SK-N-SH treated with all-trans-retinoic acid at 6 μM for 48 hours (cell line): ENCODE measurements around the gene TIMM10.

Source experiments
- ATAC-seq: fragments of 200-7000 bp; cut with Tn5 transposase; 3 replicates; pipeline ENCODE4 v1.9.1; 2020; ENCODE audit warnings: mild to moderate bottlenecking, moderate library complexity
- ARNTL ChIP-seq: fragments of 450-650 bp; formaldehyde crosslinking; IDR thresholded peaks from 2 replicates; pipeline ENCODE4 v1.5.0; 2020; ENCODE audit warnings: low read depth, mild to moderate bottlenecking, moderate library complexity, borderline replicate concordance
- BACH2 ChIP-seq: fragments of 250-450 bp; sonication (Bioruptor Pico); IDR thresholded peaks from 2 replicates; pipeline ENCODE4 v1.9.0; 2021; ENCODE audit warnings: mild to moderate bottlenecking, borderline replicate concordance
- CREB5 ChIP-seq: fragments of 250-450 bp; sonication (Bioruptor Pico); IDR thresholded peaks from 2 replicates; pipeline ENCODE4 v1.5.1; 2020; ENCODE audit warnings: low read depth, mild to moderate bottlenecking, moderate library complexity
- CSDC2 ChIP-seq: fragments of 250-450 bp; sonication (Bioruptor Pico); IDR thresholded peaks from 2 replicates; pipeline ENCODE4 v1.5.0; 2020; ENCODE audit warnings: mild to moderate bottlenecking, moderate library complexity
- ESRRG ChIP-seq: fragments of 250-450 bp; sonication (Bioruptor Pico); IDR thresholded peaks from 2 replicates; pipeline ENCODE4 v1.6.1; 2021; ENCODE audit warnings: mild to moderate bottlenecking
- GLIS3 ChIP-seq: fragments of 250-450 bp; sonication (Bioruptor Pico); IDR thresholded peaks from 2 replicates; pipeline ENCODE4 v1.5.0; 2020; ENCODE audit warnings: mild to moderate bottlenecking, moderate library complexity
- OSR1 ChIP-seq: fragments of 250-450 bp; sonication (Bioruptor Pico); IDR thresholded peaks from 2 replicates; pipeline ENCODE4 v1.8.0; 2022; ENCODE audit warnings: moderate library complexity, mild to moderate bottlenecking, inconsistent platforms
- PPARA ChIP-seq: fragments of 250-450 bp; sonication (Bioruptor Pico); IDR thresholded peaks from 2 replicates; pipeline ENCODE4 v1.5.0; 2020; ENCODE audit warnings: mild to moderate bottlenecking, borderline replicate concordance
- RARB ChIP-seq: fragments of 250-450 bp; sonication (Bioruptor Pico); IDR thresholded peaks from 2 replicates; pipeline ENCODE4 v1.8.0; 2021; ENCODE audit warnings: mild to moderate bottlenecking, moderate library complexity
- SNAI2 ChIP-seq: fragments of 250-450 bp; sonication (Bioruptor Pico); IDR thresholded peaks from 2 replicates; pipeline ENCODE4 v1.5.0; 2020; ENCODE audit warnings: mild to moderate bottlenecking, moderate library complexity
- TCF4 ChIP-seq: fragments of 250-450 bp; sonication (Bioruptor Pico); IDR thresholded peaks from 2 replicates; pipeline ENCODE4 v1.8.0; 2021; ENCODE audit warnings: mild to moderate bottlenecking, moderate library complexity, borderline replicate concordance
- TOX ChIP-seq: fragments of 250-450 bp; sonication (Bioruptor Pico); IDR thresholded peaks from 2 replicates; pipeline ENCODE4 v1.8.0; 2021; ENCODE audit warnings: mild to moderate bottlenecking, moderate library complexity, borderline replicate concordance
- ZC3H10 ChIP-seq: fragments of 250-450 bp; sonication (Bioruptor Pico); IDR thresholded peaks from 2 replicates; pipeline ENCODE4 v1.5.1; 2021; ENCODE audit warnings: mild to moderate bottlenecking, moderate library complexity
- ZFP3 ChIP-seq: fragments of 250-450 bp; sonication (Bioruptor Pico); IDR thresholded peaks from 2 replicates; pipeline ENCODE4 v1.5.0; 2020; ENCODE audit warnings: mild to moderate bottlenecking, moderate library complexity
- ZFP30 ChIP-seq: fragments of 450-650 bp; formaldehyde crosslinking; IDR thresholded peaks from 2 replicates; pipeline ENCODE4 v1.5.0; 2022; ENCODE audit warnings: mild to moderate bottlenecking, moderate library complexity
- ZNF565 ChIP-seq: fragments of 450-650 bp; formaldehyde crosslinking; conservative IDR thresholded peaks from 2 replicates; pipeline ENCODE4 v1.5.0; 2020; ENCODE audit warnings: low read depth, mild to moderate bottlenecking, moderate library complexity
- ZNF70 ChIP-seq: fragments of 450-650 bp; formaldehyde crosslinking; IDR thresholded peaks from 2 replicates; pipeline ENCODE4 v1.5.0; 2020; ENCODE audit warnings: mild to moderate bottlenecking, moderate library complexity
- TF ChIP-seq, protein P1 (sequence below): fragments of 250-450 bp; sonication (Bioruptor Pico); IDR thresholded peaks from 2 replicates; pipeline ENCODE4 v1.5.1; 2021; ENCODE audit warnings: mild to moderate bottlenecking, moderate library complexity
- TF ChIP-seq, protein P2 (sequence below): fragments of 250-450 bp; sonication (Bioruptor Pico); IDR thresholded peaks from 2 replicates; pipeline ENCODE4 v1.8.0; 2020; ENCODE audit warnings: mild to moderate bottlenecking, moderate library complexity, borderline replicate concordance
- TF ChIP-seq, protein P3 (sequence below): fragments of 250-450 bp; sonication (Bioruptor Pico); IDR thresholded peaks from 2 replicates; pipeline ENCODE4 v1.5.0; 2020; ENCODE audit warnings: mild to moderate bottlenecking, moderate library complexity
- TF ChIP-seq, protein P4 (sequence below): fragments of 250-450 bp; sonication (Bioruptor Pico); IDR thresholded peaks from 2 replicates; pipeline ENCODE4 v1.8.0; 2021; ENCODE audit warnings: low read depth, mild to moderate bottlenecking, moderate library complexity, borderline replicate concordance

The TIMM10 gene

GRCh38 chr11:57542582-57542981 lies 12.0 kb upstream of the TIMM10 start:
- no peak for TF ChIP-seq TOX (CRISPR knock-in tag)
- no peak for TF ChIP-seq PPARA (CRISPR knock-in tag)
- no peak for TF ChIP-seq ZFP30 (CRISPR knock-in tag)
- no peak for TF ChIP-seq RARB
- TF ChIP-seq, protein P1, sequence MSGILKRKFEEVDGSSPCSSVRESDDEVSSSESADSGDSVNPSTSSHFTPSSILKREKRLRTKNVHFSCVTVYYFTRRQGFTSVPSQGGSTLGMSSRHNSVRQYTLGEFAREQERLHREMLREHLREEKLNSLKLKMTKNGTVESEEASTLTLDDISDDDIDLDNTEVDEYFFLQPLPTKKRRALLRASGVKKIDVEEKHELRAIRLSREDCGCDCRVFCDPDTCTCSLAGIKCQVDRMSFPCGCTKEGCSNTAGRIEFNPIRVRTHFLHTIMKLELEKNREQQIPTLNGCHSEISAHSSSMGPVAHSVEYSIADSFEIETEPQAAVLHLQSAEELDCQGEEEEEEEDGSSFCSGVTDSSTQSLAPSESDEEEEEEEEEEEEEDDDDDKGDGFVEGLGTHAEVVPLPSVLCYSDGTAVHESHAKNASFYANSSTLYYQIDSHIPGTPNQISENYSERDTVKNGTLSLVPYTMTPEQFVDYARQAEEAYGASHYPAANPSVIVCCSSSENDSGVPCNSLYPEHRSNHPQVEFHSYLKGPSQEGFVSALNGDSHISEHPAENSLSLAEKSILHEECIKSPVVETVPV (CRISPR knock-in tag) = no peak
- no peak for TF ChIP-seq SNAI2 (CRISPR knock-in tag)
- TF ChIP-seq OSR1 (CRISPR knock-in tag) = no peak
- TF ChIP-seq BACH2 (CRISPR knock-in tag) = no peak
- TF ChIP-seq ZNF565 (CRISPR knock-in tag) = no peak
- TF ChIP-seq ARNTL (CRISPR knock-in tag) = no peak
- TF ChIP-seq, protein P2, sequence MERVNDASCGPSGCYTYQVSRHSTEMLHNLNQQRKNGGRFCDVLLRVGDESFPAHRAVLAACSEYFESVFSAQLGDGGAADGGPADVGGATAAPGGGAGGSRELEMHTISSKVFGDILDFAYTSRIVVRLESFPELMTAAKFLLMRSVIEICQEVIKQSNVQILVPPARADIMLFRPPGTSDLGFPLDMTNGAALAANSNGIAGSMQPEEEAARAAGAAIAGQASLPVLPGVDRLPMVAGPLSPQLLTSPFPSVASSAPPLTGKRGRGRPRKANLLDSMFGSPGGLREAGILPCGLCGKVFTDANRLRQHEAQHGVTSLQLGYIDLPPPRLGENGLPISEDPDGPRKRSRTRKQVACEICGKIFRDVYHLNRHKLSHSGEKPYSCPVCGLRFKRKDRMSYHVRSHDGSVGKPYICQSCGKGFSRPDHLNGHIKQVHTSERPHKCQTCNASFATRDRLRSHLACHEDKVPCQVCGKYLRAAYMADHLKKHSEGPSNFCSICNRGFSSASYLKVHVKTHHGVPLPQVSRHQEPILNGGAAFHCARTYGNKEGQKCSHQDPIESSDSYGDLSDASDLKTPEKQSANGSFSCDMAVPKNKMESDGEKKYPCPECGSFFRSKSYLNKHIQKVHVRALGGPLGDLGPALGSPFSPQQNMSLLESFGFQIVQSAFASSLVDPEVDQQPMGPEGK (CRISPR knock-in tag) = no peak
- ATAC-seq = no peak

DNA sequence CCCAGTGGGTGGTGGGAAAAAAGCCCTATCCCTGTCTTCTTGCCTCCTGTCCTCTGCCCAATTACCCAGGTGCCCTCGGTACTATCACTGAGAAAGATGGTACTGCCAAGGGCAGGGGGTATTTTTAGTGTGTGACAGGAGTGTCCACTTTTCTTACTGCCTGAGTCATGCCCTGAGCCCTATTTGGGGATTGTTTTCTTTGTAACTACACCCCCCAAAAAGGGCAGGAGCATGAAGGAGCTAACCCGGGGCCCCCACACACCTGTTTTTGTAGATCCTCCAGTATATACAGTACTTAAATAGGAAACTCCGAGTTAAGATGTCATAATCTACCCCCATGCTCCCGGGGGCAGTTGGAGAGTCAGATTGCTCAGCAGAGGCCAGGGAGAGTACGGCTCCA lies 10.6 kb upstream of the TIMM10 start:
- ATAC-seq = no peak
- TF ChIP-seq RARB (no peak), TCF4 (CRISPR knock-in tag) (no peak), CSDC2 (CRISPR knock-in tag) (no peak), OSR1 (CRISPR knock-in tag) (no peak), PPARA (CRISPR knock-in tag) (no peak), ARNTL (CRISPR knock-in tag) (no peak), CREB5 (no peak), ZC3H10 (CRISPR knock-in tag) (no peak)
- TF ChIP-seq, all 23 proteins: peak for 0

DNA sequence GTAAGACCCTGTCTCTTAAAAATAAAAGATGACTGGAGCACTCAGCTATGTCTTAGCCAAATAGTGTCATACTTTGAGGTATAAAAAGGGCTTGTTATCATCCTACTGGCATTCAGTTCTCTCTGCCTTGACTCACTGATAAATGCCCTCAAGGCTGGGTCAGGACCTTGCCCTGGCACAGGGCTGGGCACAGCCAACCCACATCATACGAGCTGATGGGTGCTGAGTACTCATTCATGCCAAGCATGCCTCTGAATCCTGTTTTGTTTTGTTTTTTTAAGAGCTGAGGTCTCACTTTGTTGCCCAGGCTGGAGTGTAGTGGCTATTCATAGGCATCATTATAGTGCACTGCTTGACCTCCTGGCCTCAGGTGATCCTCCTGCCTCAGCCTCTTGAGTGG lies 8.8 kb upstream of the TIMM10 start:
- no peak for ATAC-seq
- TF ChIP-seq GLIS3 (CRISPR knock-in tag) = no peak
- no peak for TF ChIP-seq RARB
- TF ChIP-seq CSDC2 (CRISPR knock-in tag) = no peak
- TF ChIP-seq ZNF70 (CRISPR knock-in tag) = no peak
- TF ChIP-seq, protein P1 (CRISPR knock-in tag) = no peak
- TF ChIP-seq BACH2 (CRISPR knock-in tag) = no peak
- TF ChIP-seq, protein P3, sequence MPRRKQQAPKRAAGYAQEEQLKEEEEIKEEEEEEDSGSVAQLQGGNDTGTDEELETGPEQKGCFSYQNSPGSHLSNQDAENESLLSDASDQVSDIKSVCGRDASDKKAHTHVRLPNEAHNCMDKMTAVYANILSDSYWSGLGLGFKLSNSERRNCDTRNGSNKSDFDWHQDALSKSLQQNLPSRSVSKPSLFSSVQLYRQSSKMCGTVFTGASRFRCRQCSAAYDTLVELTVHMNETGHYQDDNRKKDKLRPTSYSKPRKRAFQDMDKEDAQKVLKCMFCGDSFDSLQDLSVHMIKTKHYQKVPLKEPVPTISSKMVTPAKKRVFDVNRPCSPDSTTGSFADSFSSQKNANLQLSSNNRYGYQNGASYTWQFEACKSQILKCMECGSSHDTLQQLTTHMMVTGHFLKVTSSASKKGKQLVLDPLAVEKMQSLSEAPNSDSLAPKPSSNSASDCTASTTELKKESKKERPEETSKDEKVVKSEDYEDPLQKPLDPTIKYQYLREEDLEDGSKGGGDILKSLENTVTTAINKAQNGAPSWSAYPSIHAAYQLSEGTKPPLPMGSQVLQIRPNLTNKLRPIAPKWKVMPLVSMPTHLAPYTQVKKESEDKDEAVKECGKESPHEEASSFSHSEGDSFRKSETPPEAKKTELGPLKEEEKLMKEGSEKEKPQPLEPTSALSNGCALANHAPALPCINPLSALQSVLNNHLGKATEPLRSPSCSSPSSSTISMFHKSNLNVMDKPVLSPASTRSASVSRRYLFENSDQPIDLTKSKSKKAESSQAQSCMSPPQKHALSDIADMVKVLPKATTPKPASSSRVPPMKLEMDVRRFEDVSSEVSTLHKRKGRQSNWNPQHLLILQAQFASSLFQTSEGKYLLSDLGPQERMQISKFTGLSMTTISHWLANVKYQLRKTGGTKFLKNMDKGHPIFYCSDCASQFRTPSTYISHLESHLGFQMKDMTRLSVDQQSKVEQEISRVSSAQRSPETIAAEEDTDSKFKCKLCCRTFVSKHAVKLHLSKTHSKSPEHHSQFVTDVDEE (CRISPR knock-in tag) = no peak
- no peak for TF ChIP-seq ESRRG (CRISPR knock-in tag)
- TF ChIP-seq ZFP30 (CRISPR knock-in tag) = no peak
- no peak for TF ChIP-seq SNAI2 (CRISPR knock-in tag)
- TF ChIP-seq OSR1 (CRISPR knock-in tag) = no peak
- TF ChIP-seq ZC3H10 (CRISPR knock-in tag) = no peak
- no peak for TF ChIP-seq PPARA (CRISPR knock-in tag)
- TF ChIP-seq TCF4 (CRISPR knock-in tag) = no peak
- no peak for TF ChIP-seq ZFP3 (CRISPR knock-in tag)
- TF ChIP-seq, protein P2 (CRISPR knock-in tag) = no peak
- TF ChIP-seq, protein P4, sequence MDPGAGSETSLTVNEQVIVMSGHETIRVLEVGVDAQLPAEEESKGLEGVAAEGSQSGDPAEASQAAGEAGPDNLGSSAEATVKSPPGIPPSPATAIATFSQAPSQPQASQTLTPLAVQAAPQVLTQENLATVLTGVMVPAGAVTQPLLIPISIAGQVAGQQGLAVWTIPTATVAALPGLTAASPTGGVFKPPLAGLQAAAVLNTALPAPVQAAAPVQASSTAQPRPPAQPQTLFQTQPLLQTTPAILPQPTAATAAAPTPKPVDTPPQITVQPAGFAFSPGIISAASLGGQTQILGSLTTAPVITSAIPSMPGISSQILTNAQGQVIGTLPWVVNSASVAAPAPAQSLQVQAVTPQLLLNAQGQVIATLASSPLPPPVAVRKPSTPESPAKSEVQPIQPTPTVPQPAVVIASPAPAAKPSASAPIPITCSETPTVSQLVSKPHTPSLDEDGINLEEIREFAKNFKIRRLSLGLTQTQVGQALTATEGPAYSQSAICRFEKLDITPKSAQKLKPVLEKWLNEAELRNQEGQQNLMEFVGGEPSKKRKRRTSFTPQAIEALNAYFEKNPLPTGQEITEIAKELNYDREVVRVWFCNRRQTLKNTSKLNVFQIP (CRISPR knock-in tag) = no peak
- no peak for TF ChIP-seq ZNF565 (CRISPR knock-in tag)
- TF ChIP-seq, all 23 proteins: peak for 0
